Stimulated activated CD8-positive, alpha-beta memory T cell treated with anti-CD3 and anti-CD28 coated beads, Interleukin-12 subunit alpha, Interleukin-12 subunit beta, amount 100 ng/mL, for 4 hours (primary cell): ENCODE data around the gene INKA2.

Experiments used
- DNase-seq: peaks from one replicate; pipeline ENCODE4 v3.0.0-alpha.2; 2020; ENCODE audit warnings: low read depth

INKA2 gene

DNA sequence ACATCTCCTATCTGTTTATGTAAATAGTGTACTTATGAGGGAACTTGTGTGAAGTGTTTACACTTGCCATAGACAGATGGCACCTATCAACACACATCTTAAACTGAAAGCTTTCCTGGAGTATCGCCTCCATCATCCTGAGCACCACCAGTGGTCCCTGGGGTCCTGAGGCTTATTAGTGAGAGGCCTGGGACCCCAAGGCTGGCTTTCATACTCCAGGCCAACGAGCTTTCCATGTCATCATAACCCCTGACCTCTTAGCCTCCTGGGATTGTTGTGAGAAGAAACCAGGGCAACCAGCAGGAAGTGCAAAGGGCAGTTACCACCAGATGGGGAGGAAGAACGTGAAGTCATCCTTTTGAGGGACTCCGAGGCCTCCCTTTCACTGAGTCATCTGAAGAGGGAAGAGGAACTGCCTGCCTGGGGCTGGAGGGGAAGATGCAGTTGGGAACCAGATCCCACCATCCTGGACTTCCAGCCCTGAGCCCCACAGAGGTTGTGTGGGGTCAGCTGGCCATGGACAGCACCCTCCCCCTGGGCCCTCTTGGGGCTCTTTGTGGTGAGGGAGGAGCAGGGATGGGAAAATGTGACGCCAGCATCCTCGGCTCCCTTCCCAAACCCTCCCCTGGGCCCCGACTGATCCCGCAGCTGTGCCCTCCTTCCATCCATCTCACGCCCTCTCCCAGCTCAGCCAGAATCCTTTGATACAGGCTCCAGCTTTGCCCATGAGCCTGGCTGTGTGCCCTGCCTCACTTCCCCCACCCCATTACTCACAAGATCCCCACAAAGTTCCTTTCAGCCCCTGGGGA, 5.8 kb downstream of the INKA2 start:
- no peak for DNase-seq

DNA sequence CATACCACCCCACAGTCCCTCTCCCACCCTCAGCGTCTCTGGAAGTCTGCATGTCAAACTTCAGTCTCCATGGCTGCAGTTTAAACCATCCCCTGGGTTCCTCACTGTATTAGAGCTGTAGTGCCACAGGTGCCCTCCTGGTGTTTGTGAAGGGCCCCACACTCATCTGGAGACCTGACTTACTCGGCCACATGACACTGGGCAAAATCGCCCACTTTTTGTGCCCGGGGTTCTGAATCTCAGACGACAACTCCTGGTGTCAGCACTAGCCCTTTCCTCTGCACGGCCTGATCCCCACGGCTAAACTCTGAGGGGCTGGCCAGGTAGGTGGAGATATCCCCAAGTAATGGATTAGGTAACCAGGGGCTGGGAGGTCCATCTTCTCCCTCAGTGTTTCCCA, 6.5 kb downstream of the INKA2 start:
- DNase-seq = no peak

DNA sequence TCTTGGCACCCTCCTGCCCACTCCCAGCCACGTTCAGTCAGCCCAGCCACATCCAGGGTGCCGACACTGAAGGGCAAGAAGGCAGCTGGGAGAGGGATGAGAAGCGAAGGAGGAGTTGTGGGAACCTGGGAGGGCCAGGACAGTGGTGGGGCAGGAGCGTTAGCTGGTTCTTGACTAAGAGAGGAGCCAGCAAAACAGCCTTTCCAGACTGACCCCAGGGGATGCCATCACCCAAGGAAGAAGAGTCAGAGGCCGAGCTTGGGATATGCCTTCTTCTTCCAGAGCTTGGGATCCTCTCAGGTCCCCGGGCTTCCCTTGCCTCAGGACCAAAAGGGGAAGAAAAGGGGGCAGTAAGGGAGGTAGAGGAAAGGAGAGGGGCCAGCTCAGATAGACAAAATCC, 7.2 kb downstream of the INKA2 start:
- no peak for DNase-seq

DNA sequence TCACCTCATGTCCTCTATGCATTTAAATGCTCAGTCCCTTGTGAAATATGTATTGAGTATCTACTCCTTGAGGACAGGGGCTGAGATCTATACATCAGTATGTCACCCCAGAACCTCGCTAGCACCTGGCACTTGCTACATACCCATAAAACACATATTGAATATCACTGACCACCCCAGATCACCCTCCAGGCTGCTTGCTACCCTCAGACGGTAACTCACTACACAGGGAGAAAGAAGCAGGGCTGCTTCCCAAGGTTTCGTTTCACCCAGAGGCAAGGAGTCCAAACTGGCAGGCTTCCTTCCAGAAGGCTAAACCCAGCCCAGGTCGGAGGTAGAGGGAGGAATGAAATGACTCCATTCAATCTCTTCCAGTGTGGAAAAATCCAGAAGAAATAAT, 8.5 kb downstream of the INKA2 start:
- DNase-seq = no peak

DNA sequence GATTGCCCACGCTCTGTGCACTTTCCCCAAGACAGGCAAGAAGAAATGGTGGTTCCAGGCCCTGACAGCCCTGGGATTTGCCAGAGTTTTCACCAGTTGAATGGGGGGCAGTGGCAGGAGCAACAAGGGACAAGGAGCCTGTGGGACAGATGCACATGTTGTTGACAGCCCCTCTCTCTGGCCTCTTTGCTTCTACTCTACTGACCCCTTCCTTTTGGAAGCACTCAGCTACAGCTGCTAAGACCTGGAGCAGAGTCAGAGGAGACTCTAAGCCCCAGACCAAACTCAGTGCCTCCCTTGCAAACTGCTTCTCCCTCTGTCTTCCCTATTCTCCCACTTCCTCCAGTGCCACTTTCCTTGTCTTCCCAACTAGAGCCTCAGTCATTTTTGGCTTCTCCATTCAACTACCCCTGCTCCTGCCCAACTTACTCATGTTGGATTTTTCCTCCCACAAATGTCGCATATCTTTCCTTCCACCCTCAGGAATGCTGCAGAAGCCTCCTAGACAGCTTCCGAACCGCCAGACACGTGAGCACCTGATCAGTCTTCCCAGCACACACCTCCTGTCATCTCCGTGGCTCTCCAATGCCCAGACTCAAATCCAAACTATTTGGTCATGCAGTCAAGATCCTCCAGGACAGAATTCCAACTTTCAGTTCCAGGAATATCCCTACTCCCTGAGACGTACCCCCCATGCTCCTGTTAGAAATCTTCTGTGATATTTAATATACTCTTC, 9.1 kb downstream of the INKA2 start:
- no peak for DNase-seq

DNA sequence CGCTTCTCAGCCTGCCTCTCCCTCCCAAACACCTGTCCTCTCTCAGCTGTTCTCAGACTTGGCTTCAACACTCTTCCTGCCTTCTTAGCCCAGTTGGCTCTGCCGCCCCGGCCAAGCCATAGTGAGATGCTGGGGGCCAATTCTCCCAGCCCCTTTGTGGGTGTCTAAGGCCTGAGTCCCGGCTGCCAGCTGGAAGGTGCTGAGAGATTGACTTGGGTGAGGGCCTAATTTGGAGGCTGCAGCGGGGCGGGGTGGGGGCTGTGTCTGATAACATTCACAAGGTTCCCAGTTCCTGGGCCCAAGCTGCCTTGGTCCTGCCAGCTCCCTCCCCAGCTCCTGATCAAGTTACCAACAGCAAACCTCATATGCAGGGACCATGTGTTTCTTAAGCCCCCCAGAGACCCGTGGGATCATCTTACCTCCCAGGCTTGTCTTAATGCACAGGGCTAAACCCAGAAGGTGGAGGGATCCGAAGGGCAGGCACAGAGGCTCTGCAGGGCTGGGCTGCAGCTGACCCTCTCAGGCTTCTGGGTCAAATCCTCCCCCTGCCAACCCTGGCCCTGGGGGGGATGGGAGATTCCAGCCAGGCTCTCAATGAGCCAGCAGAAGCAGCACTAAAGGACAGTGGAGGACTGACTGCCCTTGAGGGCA, 9.8 kb downstream of the INKA2 start:
- DNase-seq = no peak

DNA sequence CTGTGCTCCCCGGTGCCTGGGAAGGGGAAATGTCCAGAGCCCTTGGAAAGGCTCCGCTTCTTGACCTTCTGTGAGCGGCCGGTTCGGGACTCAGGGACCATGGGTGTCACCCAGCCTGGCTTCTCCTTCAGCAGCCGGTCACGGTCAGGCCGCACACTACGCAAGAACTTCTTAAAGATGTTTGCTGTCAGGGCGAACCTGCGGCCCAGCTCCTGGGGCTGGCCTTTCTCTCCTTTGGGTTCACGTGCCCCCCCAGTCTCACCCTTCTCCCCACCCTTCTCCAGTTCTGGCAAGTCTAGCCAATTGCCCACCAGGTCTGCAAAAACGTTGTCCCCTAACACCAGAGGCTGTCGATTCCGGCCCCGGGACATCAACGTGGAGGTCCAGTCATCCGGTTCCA, 12.1 kb downstream of the INKA2 start:
- DNase-seq = no peak

DNA sequence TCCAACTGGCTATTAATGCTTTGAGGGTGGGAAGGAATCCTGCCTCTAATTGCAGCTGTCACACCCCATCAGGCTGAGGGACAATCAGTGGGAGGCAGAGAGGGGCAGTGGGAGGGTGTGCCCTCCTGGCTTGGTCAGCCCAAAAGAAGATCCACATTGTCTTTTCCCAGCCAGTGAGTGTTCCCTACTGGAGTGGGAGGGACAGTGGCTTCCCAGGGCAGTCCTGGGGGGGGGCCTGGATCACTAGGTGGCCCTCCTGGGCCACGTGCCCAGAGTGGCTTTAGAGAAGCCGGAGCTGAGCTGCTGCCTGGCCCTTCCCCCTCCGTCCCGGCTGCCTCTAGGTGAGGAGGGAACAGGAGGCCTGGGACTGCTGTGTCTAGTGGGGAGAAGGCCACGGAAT, 14.0 kb downstream of the INKA2 start:
- no peak for DNase-seq

DNA sequence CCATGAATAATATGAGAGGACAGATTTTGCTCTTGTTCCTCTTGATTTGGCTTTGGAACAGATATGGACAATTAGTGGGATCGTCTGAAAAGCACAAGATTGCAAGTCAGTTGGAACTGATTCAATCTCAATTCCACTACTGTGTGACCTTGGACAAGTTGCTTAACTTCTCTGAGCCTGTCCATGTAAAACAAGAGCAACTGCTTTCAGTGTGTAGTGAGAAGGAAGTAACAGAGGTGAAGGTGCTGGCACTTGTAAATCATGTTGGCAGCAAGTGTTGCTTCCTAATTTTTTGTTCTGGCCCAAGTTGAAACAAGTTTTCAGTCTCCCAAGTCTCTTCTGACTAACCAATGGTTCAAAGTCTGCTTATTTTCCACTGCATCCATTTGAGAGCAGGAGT, 15.3 kb downstream of the INKA2 start:
- DNase-seq = no peak

DNA sequence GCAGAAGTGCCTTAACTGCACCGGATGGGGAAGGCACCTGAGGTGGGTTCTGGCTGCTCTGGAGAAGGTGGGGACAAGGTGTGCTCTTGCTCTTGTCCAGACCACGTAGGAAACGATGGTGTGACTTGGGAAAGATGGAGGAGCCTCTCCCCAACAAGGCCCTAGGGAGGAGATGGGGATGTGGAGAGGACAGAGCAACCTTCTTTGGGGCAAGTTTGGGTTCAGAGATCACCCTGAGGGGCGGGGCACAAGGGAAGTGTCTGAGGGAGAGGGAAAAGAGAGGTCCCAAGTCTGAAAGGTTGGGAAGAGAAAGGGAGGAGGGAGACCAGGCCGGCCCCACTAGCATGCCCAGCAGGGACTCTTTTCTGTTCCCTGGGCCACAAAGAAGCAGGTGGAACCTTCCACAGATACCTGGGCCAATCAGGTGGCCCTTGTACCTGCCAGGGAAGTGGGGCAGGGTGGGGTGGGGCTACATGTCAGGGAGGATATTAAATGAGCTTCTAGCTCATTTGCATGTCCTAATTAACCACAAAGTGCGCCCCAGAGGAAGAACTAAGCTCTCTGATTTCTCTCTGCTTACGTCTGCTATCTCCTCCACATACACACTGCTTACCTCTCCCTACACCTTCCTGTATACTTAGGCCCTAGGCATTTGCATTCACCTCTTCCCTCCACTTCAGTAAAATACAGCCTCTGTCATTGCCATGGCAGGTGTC, 15.9 kb downstream of the INKA2 start:
- no peak for DNase-seq

DNA sequence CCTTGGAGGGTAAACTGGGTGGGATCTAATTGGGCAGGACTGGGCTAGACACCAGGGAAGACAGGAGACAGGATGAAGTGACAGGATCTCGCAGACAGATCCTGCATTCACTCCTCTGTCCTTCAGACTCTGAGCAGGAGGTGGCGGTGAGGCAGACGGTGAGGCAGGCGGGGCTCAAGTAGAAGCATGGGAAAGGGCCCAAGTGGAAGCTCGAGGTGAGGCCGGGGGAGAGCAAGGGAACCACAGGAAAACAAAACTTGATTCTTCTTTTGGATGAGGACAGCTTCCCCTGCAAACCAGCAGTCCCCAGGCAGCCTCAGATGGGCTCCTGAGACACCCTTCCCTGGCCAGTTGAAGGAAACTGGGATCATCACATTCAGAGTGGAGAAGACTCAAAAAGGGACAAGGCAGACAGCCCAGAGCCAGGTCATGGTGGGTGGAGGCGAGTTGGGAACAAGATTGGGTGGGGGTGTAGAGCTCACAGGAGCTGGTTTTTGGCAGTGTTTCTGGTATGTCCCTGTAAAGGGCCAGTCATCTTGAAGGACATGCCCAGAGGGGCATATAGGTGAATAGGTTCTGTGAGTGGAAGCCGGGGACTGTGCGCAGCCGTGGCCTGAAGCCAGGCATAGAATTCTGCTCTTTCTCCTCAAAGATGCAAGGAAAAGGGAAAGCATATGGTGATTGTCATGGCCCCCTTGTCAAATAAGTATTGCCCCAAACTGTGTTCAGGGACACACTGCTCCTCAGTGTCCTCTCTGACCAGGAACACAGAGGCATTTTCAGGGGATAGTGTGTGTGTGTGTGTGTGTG, 18.0 kb downstream of the INKA2 start:
- DNase-seq = no peak

DNA sequence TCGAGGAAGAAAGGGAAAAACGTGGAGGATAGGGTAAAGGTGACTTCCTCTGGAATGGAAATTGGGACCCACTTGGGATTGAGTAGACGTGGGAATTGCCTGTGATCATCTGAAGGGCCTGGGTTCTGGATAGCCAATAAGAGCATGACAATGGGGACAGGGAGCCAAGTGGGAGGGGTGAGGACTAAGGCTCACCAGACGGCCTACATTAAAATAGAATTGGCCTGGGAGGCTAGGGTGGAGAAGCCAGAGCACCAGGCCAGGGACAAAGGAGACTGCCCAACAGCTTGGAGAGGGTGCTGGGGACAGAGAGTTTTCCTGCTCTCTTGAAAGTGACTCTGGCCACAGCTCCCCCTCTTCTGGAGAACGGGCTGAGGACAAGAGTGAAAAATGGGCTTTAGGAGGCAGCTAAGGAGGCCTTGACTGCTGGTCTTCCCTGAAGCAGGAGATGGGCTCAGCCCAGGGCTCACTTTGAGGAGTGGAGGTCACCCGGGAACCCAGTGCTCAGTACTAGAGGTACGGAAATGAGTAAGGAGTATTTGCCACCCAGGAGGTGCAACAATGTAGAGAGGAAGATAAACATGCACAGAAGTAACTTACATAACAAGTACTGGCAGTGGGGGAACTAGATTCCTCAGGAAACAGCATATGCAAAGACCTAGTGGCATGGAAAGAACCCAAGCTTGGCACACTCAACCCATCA, 18.8 kb downstream of the INKA2 start:
- DNase-seq = no peak

DNA sequence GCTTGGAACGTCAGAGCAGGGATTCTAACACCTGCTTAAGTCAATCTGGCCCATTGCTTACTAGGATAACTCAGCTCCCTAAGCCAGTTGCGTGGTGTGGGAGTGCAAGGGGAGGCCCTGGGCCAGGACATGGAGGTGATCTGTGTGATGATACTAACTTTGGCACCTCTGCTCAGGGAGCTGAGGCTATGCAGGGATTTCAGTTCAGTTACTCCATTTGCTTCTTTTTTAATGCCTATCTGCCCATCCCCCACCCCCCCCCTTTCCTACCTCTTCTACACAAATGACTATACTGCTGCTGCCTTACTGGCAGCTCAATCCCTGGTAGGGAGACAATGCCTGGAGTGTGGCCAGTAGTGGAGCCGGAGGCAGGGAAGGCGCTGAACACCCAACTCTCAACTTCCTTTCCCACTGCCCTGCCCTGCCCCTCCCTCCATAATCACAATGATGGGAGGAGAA, 19.5 kb downstream of the INKA2 start:
- no peak for DNase-seq

DNA sequence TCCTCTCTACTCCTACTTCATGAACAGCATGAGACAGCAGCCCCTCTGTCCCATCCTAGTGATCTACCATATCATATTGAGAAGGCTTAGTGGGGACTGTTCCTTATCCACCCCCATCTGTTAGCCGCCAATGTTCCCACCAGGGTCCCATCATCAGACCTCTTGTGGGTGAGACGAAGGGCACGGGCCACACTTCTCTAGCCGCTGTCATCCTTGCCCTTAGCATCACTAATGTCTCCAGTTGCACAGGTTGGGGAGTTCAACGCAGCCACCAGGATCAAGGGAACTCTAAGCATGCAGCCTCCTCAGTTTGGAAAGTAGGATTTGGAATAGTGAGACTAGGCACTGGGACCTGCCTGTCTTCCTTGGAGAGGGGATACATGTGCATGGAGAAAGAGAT, 20.1 kb downstream of the INKA2 start:
- no peak for DNase-seq

DNA sequence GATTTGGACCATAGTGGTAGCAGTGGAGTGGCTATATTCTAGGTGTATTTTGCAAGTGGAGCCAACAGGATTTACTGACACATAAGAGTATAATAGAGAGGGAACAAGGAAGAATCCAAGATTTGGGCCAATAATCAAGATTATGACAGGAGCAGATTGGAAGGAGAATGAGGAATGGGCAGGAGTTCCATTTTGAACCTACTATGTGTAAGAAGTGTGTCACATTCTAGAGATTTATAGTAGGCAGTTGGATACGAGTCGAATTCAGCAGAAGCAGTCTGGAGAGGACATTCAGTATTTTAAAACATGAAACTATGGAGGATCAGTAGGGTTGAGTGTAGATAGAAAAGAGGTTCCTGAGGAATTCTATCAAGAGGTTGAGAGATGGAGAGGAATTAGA, 21.7 kb downstream of the INKA2 start:
- no peak for DNase-seq

DNA sequence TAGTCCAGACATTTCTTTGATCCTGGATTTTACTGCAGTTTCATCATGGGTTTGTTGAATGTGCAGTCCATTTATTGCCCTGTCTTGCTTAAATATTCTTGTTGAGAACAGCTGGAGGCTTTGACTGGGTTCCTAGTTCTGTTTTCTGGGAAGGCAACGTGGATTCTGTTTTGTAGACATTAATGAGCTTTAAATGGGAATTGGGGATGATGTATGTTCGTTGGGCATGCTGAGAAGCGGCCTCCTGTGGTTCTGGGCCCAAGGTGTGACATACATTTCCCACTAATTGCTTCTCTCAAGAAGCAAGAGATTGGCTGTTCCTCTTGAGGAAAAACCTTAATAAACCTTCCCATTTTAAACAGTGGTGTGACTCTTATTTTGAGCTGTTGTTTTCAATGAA, 22.9 kb downstream of the INKA2 start:
- no peak for DNase-seq

DNA sequence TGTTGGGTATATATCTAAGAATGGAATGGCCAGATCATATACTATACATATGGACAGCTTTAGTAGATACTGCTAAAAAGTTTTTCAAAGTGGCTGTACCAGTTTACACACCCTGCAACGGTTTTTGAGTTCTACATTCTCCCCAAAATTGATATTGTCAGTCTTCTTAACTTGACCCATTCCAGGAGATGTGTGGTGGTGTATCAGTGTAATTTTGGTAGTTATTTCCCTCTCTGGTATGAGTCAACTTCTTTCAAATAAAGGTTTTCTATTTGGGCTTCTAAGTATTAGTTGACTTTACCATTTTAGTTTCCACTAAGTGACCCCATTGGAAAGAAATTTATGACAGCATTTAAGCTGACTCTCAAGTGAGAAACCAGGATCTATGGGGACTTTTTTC, 29.2 kb downstream of the INKA2 start:
- no peak for DNase-seq

DNA sequence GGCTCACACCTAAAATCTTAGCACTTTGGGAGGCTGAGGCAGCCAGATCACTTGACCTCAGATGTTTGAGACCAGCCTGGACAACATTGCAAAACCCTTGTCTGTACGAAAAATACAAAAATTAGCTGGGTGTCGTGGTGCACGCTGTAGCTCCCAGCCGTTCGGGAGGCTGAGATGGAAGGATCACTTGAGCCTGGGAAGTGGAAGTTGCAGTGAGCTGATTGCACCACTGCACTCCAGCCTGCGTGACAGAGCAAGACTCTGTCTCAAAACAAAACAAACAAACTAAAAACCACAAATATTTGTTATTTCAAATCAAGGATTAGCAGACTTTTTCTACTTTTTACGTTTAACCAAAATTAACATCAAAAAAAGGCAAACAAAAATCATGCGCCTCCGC, 31.3 kb downstream of the INKA2 start:
- DNase-seq = no peak

DNA sequence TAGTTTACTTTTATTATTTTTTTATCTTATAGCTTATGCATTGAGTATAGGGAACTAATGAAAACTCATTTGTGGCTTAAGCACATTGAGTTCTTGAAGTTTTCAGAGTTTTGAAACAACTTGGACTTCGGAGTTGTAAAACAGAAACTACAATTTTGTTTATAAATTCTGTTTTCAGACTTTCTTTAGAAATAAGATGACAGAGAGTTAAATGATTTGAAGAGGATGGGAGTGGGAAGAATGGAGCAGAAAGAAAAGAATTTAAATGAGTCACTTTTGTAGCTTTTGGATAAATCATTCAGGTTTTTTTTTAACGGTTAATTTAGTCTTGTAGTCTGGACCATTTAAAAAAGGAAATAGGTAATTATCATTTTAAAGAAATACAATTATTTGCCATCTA, 32.3 kb downstream of the INKA2 start:
- no peak for DNase-seq

DNA sequence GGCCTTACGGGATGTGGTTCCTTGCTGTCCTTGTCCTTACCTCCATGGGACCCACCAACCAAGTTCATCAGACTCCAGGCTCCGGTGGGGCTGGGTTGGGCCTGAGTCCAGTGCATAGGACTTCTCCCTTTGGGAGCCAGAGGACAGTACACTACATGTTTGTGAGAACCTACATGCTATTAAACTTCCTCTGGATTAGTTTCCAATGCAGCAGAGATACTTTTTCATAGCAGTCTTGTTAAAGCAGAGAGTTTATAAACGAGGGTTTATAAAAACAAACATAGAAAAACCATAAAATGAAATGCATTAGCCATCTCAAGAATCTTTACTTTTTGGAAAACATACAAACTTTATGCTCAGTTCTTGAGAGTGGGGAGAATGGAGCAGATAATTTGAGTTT, 33.4 kb downstream of the INKA2 start:
- no peak for DNase-seq

DNA sequence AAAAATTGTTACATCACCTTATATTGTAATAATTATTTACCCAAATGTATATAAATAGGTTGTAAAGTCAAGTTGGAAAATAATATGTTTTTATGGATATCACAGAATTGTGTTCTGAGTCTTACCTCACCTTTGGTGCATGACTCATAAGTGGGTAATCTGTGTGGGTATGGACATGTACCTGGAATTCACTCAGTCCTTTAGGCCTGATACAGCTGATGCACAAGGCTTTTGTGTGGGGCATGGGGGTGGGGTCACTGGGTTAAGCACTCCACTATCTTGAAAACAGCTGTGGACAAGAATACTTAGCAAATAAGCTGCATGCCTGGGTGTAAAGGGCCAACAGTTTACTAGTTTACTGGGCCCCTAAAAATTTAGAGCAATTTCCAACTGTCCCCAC, 34.4 kb downstream of the INKA2 start:
- no peak for DNase-seq
